Femur (tissue), 1 donor: Measurements from ENCODE around the gene ZSWIM6.

Source experiments
- DNase-seq: peaks from one replicate; pipeline ENCODE4 v3.0.0-alpha.2; 2017

Gene ZSWIM6

GRCh38 chr5:61493973-61494372 is 161.9 kb downstream of the ZSWIM6 start:
- no peak for DNase-seq

- no peak for DNase-seq
Observed at GRCh38 chr5:61496446-61496845, 164.4 kb downstream of the ZSWIM6 start.

GRCh38 chr5:61496860-61497259 is 164.8 kb downstream of the ZSWIM6 start:
- DNase-seq: no peak

GRCh38 chr5:61498121-61498520 is 166.1 kb downstream of the ZSWIM6 start:
- no peak for DNase-seq

GRCh38 chr5:61501971-61502370 is 169.9 kb downstream of the ZSWIM6 start:
- DNase-seq: no peak

- DNase-seq: no peak
Observed at GRCh38 chr5:61504143-61504770, 172.2 kb downstream of the ZSWIM6 start.

GRCh38 chr5:61505281-61505680 is 173.2 kb downstream of the ZSWIM6 start:
- DNase-seq: no peak

GRCh38 chr5:61507232-61507631 is 175.2 kb downstream of the ZSWIM6 start:
- DNase-seq: no peak

GRCh38 chr5:61516946-61517345 is 184.9 kb downstream of the ZSWIM6 start:
- no peak for DNase-seq

- DNase-seq: no peak
Observed at GRCh38 chr5:61519728-61520277, 187.7 kb downstream of the ZSWIM6 start.

- DNase-seq: no peak
Observed at GRCh38 chr5:61523073-61523472, 191.0 kb downstream of the ZSWIM6 start.

- no peak for DNase-seq
Observed at GRCh38 chr5:61523997-61524396, 191.9 kb downstream of the ZSWIM6 start.

- peak; percentile 23 for DNase-seq
Observed at GRCh38 chr5:61525512-61526206, 193.6 kb downstream of the ZSWIM6 start.

GRCh38 chr5:61526207-61526519 is 194.1 kb downstream of the ZSWIM6 start:
- DNase-seq: no peak

- no peak for DNase-seq
Observed at GRCh38 chr5:61532983-61533382, 200.9 kb downstream of the ZSWIM6 start.

GRCh38 chr5:61534481-61535267 is 202.6 kb downstream of the ZSWIM6 start:
- no peak for DNase-seq

GRCh38 chr5:61535828-61536227 is 203.8 kb downstream of the ZSWIM6 start:
- no peak for DNase-seq

GRCh38 chr5:61536922-61537321 is 204.9 kb downstream of the ZSWIM6 start:
- DNase-seq: no peak

GRCh38 chr5:61538722-61539501 is 206.9 kb downstream of the ZSWIM6 start:
- DNase-seq: no peak

GRCh38 chr5:61549530-61549929 is 217.5 kb downstream of the ZSWIM6 start:
- DNase-seq: no peak

- no peak for DNase-seq
Observed at GRCh38 chr5:61551637-61552313, 219.7 kb downstream of the ZSWIM6 start.

GRCh38 chr5:61559146-61559545 is 227.1 kb downstream of the ZSWIM6 start:
- no peak for DNase-seq
